Right lobe of liver (tissue), 6 donors: ENCODE data around the gene CNGB1. TPM values are rescaled to one million over a fixed set of nuclear protein-coding genes. Genes with fewer than 3 reads are reported as not detected.

Experiments
- ATAC-seq, 4 donors: fragments of 200-7000 bp; cut with Tn5 transposase; one replicate each; pipeline ENCODE4 v1.9.1; 2020; ENCODE audit warnings: mild to moderate bottlenecking in 4 of 4, moderate library complexity in 4 of 4
- DNase-seq, 3 donors: peaks; one replicate each; pipeline ENCODE4 v3.0.0-alpha.2; 2020
- H3K27ac ChIP-seq, 3 donors: fragments of 200-600 bp; one replicate each; pipeline ENCODE4 v1.8.0; 2022
- H3K27me3 ChIP-seq, 2 donors: fragments of 200-600 bp; one replicate each; pipeline ENCODE4 v1.8.0; 2022
- H3K36me3 ChIP-seq, 4 donors: fragments of 200-600 bp; sonication (generic) in 1 of 4; one replicate each; pipeline versions ENCODE4 v1.5.1 to v1.8.0; 2017 to 2022; ENCODE audit warnings: control low read depth in 1 of 4
- H3K4me1 ChIP-seq, 4 donors: fragments of 200-600 bp; sonication (generic) in 1 of 4; one replicate each; pipeline versions ENCODE4 v1.5.1 to v1.8.0; 2017 to 2022; ENCODE audit warnings: control low read depth in 1 of 4
- H3K4me3 ChIP-seq, 3 donors: fragments of 200-600 bp; one replicate each; pipeline ENCODE4 v1.8.0; 2022
- H3K9me3 ChIP-seq, 4 donors: fragments of 200-600 bp; sonication (generic) in 1 of 4; one replicate each; pipeline versions ENCODE4 v1.5.1 to v1.8.0; 2017 to 2022; ENCODE audit warnings: control low read depth in 1 of 4
- CTCF ChIP-seq, 4 donors: fragments of 200-600 bp in 3 of 4; fragments of 450-650 bp in 1 of 4; IDR thresholded peaks; one replicate each; pipeline versions ENCODE4 v1.5.1 to v1.8.0; 2016 to 2022; ENCODE audit warnings: antibody characterized with exemption in 4 of 4, mild to moderate bottlenecking in 2 of 4
- POLR2A ChIP-seq: fragments of 450-650 bp; IDR thresholded peaks from one replicate; pipeline ENCODE4 v1.6.1; 2017; ENCODE audit warnings: antibody characterized with exemption, mild to moderate bottlenecking
- whole genome bisulfite sequencing: methylation state at CpG from one replicate; pipeline ENCODE4 v1.1.6; 2018; ENCODE audit warnings: low coverage, low lambda C conversion rate; ENCODE audit not compliant: insufficient coverage; ENCODE audit errors: missing lambda C conversion rate; 5-methylcytosine and 5-hydroxymethylcytosine counted together
- intact Hi-C, 2 donors: fragments of 100-400 bp; cut with DNase I; formaldehyde crosslinking; loops; one replicate each; pipeline versions ENCODE4 v1.11.2 to v1.14.1; 2022
- total RNA-seq, 6 experiments: library from RNA; depleted of rRNA in 2 of 6; stranded (reverse); fragments of >200 nt in 2 of 6; fragmentation: NEBNext Ultra II Directional in 3 of 6; extraction: Animal tissue kit (Norgen Biotek cat#: 25700) in 3 of 6; gene quantifications; one replicate each; pipeline versions ENCODE4 v1.1.0 to v1.2.4, GENCODE V29; 2016 to 2023
- donor health status: DM: no; HTN: yes; CAD: no.
- donor health status: DM: no; HTN: no; CAD: no.
- donor health status: DM: no; HTN: no; CAD: no.
- donor health status: DM: no; HTN: yes; CAD: no.
- donor health status: DM: no; HTN: yes; CAD: no.

Gene CNGB1
- total RNA-seq, 6 experiments from 2014 or later: not detected

- Histone ChIP-seq H3K4me3 (no peak overlapping the region), H3K27me3 (no peaks in the 10 kb centered on the region), H3K9me3 (no peaks in the 10 kb centered on the region), H3K36me3 (no peaks in the 10 kb centered on the region), H3K4me1 (peaks cover 0 to 5% (median 1%) of the 10 kb centered on the region in 4 donors), H3K27ac (no peak overlapping the region)
- DNase-seq (peak in 1 of 3 donors; percentile 7), ATAC-seq (no peak)
- WGBS: 86% methylated on average over 5 of the region's 7 CpGs
- intact Hi-C loops: no loop called here
- no peak for TF ChIP-seq CTCF (IDR thresholded peaks at IDR 0.05)
These were observed 100.0 kb downstream of the CNGB1 start for GRCh38 chr16:57870753-57871454.

- Histone ChIP-seq H3K36me3 (no peaks in the 10 kb centered on the region), H3K27ac (no peak overlapping the region), H3K9me3 (no peaks in the 10 kb centered on the region), H3K4me3 (no peak overlapping the region), H3K4me1 (peaks cover 0 to 10% (median 2%) of the 10 kb centered on the region in 4 donors), H3K27me3 (no peaks in the 10 kb centered on the region)
- TF ChIP-seq CTCF (IDR thresholded peaks at IDR 0.05) (no peak), POLR2A (no peak)
- 56% methylated on average over 10 of the region's 13 CpGs for WGBS
- ATAC-seq: peak in 1 of 4 donors; percentile 48
- no peak for DNase-seq
- intact Hi-C loops: loop anchor here in 1 of 2 donors (10.0 kb wide), 1 partner anchor 74 kb away; no protein-coding TSS in a partner anchor
These were observed 101.9 kb downstream of the CNGB1 start for GRCh38 chr16:57868913-57869520.

GRCh38 chr16:57867000-57867561 lies 103.8 kb downstream of the CNGB1 start:
- H3K4me3 ChIP-seq: no peak overlapping the region
- no peak for ATAC-seq
- WGBS: 55% methylated on average over 6 of the region's 6 CpGs

GRCh38 chr16:57866529-57866918 lies 104.4 kb downstream of the CNGB1 start:
- TF ChIP-seq CTCF (IDR thresholded peaks at IDR 0.05) (no peak), POLR2A (no peak)
- Histone ChIP-seq H3K9me3 (no peaks in the 10 kb centered on the region), H3K36me3 (no peaks in the 10 kb centered on the region), H3K4me1 (peaks cover 0 to 28% (median 9%) of the 10 kb centered on the region in 4 donors), H3K27me3 (no peaks in the 10 kb centered on the region), H3K27ac (no peak overlapping the region), H3K4me3 (no peak overlapping the region)
- ATAC-seq: no peak
- intact Hi-C loops: loop anchor here in 1 of 2 donors (10.0 kb wide), 1 partner anchor 72 kb away; no protein-coding TSS in a partner anchor
- 86% methylated on average over 4 of the region's 4 CpGs for WGBS
- no peak for DNase-seq

More at GRCh38 chr16:57867000-57867561, 103.8 kb downstream of the CNGB1 start:
- H3K27ac ChIP-seq: no peak overlapping the region
- no peaks in the 10 kb centered on the region for H3K36me3 ChIP-seq
- TF ChIP-seq CTCF (IDR thresholded peaks at IDR 0.05) (no peak), POLR2A (no peak)
- H3K9me3 ChIP-seq: no peaks in the 10 kb centered on the region
- DNase-seq: no peak
- H3K4me1 ChIP-seq: peaks cover 0 to 22% (median 8%) of the 10 kb centered on the region in 4 donors
- no peaks in the 10 kb centered on the region for H3K27me3 ChIP-seq
- intact Hi-C loops: loop anchor here in 1 of 2 donors (10.0 kb wide), 1 partner anchor 72 kb away; no protein-coding TSS in a partner anchor
